T47D (cell line): Measurements from ENCODE around the gene KDELR1.

Experiments used
- DNase-seq, 2 experiments: peaks; one replicate each; pipeline versions ENCODE4 v3.0.0 to v3.0.0-alpha.2; 2011 to 2012; ENCODE audit warnings: low read depth in 1 of 2, low spot score in 1 of 2
- JUND ChIP-seq: IDR thresholded peaks from 2 replicates; pipeline ENCODE4 v1.6.1; 2012; ENCODE audit warnings: low read depth
- in situ Hi-C: cut with HindIII; loops from 2 replicates; pipeline ENCODE4 v1.10.0; 2016; ENCODE audit warnings: low sequenced_read_pairs, low pct_unique_long_range_greater_than_20kb

KDELR1 gene

GRCh38 chr19:48341515-48342413, 49.6 kb downstream of the KDELR1 start:
- no peak for DNase-seq
- TF ChIP-seq JUND: no peak
- in situ Hi-C loops: no loop called here

- no peak for TF ChIP-seq JUND
- in situ Hi-C loops: no loop called here
- DNase-seq: no peak
Measured at GRCh38 chr19:48340995-48341394, 50.4 kb downstream of the KDELR1 start.

- in situ Hi-C loops: no loop called here
- TF ChIP-seq JUND: no peak
- DNase-seq: no peak
Measured at GRCh38 chr19:48338802-48339503, 52.4 kb downstream of the KDELR1 start.

- no peak for TF ChIP-seq JUND
- in situ Hi-C loops: no loop called here
- no peak for DNase-seq
Measured at GRCh38 chr19:48338253-48338755, 53.0 kb downstream of the KDELR1 start.

GRCh38 chr19:48333467-48334384, 57.6 kb downstream of the KDELR1 start:
- no peak for TF ChIP-seq JUND
- peak; percentile 70 to 91 for DNase-seq
- in situ Hi-C loops: no loop called here

GRCh38 chr19:48332662-48333466, 58.5 kb downstream of the KDELR1 start:
- DNase-seq: peak; percentile 83 to 99
- TF ChIP-seq JUND: no peak
- in situ Hi-C loops: no loop called here
